Endothelial cell of umbilical vein (primary cell): Measurements from ENCODE around the gene SLC24A3.

Source experiments
- CTCF ChIP-seq, 2 donors: IDR thresholded peaks; 1 replicate in 1 of 2; 2 replicates in 1 of 2; pipeline ENCODE4 v1.5.1; 2011; ENCODE audit warnings: low read length in 2 of 2, mild to moderate bottlenecking in 2 of 2, moderate library complexity in 2 of 2, control low read depth in 1 of 2, inconsistent platforms in 1 of 2, low read depth in 1 of 2; ENCODE audit not compliant: insufficient read depth in 1 of 2; ENCODE audit errors: extremely low read depth in 1 of 2
- EZH2 ChIP-seq: IDR thresholded peaks from 2 replicates; pipeline ENCODE4 v1.6.1; 2012; ENCODE audit warnings: borderline replicate concordance, low read depth, mild to moderate bottlenecking, moderate library complexity, low read length, inconsistent platforms; ENCODE audit not compliant: severe bottlenecking
- POLR2A ChIP-seq: IDR thresholded peaks from 2 replicates; pipeline ENCODE4 v1.6.1; 2012; ENCODE audit warnings: low read depth, mild to moderate bottlenecking, control low read depth, low read length

GRCh38 chr20:19603376-19603750 is 390.9 kb downstream of the SLC24A3 start:
- TF ChIP-seq CTCF (IDR thresholded peaks at IDR 0.05; ENCODE audit: extremely low read depth in 1 of 2, insufficient read depth in 1 of 2, low read depth in 1 of 2, low read length in 2 of 2) (no peak), EZH2 (no peak), POLR2A (no peak)
